Stimulated activated naive CD8-positive, alpha-beta T cell treated with anti-CD3 and anti-CD28 coated beads, Interleukin-15, Interleukin-2, amounts not matched to agents 100 U/mL and 50 U/mL, for 24 hours (primary cell): ENCODE results near the gene TSPAN1.

Experiments
- ATAC-seq: fragments of 150-1000 bp; cut with Tn5 transposase; one replicate; pipeline ENCODE4 v1.10.0; 2021
- DNase-seq: peaks from one replicate; pipeline ENCODE4 v3.0.0; 2021

The TSPAN1 gene

DNA sequence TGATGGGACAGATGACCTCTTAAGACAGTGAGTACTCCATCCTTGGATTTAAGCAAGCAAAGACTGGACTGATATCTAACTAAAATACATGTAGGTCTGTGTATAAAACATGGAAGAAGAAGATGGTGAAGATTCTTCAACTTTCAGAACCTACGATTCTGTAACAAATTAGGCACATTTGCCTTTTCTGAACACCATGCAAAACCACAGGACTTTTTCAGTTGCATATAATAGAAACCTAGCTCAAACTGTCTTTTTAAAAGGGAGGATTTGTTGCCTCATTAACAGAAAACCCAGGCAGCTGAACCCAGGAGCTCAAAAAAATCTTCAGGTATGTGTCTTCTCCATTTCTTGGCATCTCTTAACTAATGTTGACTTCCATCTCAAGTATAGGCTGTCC is 14.7 kb upstream of the TSPAN1 start:
- DNase-seq (no peak), ATAC-seq (no peak)

DNA sequence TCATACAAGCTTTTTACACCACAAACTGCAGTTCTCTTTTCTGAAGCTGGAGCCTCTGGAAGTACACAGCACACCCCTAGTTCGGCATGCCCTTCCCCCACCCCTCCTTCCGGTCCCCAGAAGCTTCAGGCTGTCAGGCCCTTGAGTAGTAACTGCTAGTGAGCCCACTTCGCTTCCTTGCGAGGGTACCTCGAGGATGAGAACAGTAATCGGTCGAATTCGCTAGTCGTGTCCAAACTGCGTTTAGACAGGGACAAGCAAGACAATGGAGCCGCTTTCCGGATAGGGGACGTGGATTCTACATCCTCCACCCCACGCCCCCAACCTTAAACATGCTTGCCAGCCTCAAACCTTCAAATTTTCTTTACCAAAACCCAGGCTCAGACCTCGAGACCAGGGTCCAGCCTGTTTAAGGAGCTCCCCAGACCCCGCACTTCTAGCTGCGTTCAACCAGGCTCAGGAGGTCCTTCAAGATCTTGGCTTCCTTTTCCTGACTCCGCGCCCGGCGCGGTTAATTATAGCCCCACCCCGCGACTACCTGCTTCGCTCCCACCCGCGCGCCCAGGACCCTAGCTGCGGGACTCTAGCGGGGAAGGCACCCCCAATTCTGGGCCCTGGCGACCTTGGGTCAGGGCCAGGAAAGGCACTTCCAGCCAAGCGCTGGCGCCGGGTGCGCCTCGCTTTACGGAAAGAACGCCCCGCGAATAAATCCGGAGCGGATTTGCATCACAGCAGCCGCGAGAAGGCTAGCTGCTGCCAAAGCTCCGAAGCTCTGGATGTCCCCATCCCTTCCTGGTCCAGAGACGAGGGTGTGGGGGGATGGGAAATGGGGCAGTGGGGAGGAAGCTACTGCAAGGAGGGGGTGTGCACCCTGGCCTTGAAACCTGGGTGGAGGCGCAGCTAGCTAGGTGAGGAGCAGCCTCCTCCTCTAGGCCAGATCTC is 8.1 kb upstream of the TSPAN1 start:
- DNase-seq (peak; percentile 55), ATAC-seq (peak; percentile 15)

DNA sequence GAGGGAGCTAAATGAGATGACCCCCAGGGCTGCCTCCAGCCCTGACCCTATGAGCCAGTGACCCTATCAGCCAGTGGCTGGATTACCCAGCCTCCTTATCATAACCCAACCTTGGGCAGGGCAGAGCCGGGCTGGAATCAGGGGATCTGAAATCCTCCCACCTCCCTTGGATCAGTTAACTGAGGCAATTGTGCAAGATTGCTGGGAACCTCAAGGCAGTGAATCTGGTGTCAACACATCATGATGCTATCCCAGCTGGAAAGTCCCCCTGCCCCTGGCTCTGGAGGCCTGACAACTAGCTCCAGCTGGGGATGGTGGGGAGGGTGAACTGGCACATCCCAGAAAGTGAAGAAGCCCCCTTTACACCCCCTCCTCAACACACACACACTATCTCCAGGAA is 6.4 kb upstream of the TSPAN1 start:
- ATAC-seq = no peak
- no peak for DNase-seq

DNA sequence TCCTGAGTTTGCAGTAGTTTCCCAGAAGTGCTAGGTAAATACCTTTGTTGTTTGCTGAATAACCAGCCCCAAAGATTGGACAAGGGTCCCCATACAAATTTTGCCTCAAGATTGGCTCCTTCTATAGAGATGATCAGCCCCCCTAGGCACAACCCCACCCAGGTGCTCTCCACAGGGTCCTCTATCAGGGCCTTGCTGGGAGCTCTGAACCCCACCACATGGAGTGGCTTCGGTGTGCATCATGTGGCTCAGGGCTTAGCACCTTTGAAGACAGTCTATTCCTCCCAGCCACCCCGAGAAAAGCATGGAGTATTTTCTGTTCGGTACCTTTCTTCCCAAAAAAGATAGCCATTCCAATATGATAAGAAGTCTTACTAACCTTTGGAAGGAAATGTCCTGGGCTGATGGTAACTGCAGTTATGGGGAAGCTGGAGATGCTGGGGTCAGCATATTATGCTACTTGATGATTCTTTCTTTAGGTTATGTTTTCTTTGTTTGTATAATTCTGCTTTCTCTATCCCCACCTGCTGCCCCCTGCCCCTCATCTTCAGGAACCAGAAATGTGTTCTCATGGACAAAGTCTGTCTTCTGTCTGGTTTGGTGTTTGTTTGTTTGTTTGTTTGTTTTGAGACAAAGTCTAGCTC is 5.0 kb upstream of the TSPAN1 start:
- DNase-seq (no peak), ATAC-seq (no peak)

DNA sequence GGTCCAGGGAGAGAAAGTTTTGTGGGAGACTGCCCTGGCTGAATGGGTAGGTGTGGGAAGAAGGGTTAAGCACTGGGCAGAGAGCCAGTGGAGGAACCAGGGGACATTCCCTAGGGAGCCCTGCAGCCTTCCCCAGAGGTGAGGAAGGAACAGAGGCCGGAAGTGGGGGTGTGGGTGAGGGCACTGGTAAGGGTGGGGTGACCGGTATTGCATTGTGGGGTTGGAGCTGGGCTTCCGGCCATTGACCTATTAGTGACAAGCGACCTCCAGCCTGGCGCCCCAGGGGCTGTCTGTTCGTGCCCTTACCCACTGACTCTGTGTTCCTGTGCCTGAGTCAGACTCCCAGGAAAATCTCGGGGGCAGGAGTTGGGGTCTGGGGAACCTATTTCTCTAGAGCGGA is 3.5 kb upstream of the TSPAN1 start:
- ATAC-seq (no peak), DNase-seq (no peak)

DNA sequence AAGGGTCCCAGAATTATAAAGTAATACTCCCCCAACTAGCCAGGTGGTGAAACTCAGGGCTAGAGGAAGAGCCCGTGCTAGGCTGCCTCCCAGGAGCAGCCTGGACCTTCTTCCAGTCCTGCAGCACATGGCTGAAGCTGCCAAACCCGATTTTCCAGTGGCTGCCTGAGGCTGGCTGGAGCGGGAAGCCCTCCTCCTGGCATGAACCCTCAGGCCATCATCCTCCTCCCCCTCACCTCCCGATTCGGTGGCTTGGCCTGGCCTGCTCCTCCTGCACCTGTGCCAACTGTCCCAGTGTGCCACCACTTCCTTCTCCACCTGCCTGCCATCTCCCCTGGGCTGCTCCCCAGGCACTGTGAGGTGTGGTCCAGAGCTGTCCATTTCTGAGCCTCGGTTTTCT is 3.0 kb upstream of the TSPAN1 start:
- DNase-seq = no peak
- ATAC-seq = no peak

DNA sequence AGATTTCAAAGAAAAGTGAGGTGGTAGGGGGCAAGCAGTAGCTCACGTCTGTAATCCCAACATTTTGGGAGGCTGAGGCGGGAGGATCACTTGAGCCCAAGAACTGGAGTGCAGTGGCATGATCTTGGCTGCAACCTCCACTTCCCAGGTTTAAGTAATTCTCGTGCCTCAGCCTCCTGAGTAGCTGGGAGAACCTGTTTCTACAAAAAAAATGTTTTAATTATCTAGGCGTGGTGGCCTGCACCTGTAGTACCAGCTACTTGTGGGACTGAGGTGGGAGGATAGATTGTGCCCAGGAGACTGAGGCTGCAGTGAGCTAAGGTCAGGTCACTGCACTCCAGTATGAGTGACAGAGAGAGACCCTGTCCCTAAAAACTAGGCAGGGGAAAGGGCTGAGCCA is 2.6 kb upstream of the TSPAN1 start:
- no peak for DNase-seq
- ATAC-seq = no peak

DNA sequence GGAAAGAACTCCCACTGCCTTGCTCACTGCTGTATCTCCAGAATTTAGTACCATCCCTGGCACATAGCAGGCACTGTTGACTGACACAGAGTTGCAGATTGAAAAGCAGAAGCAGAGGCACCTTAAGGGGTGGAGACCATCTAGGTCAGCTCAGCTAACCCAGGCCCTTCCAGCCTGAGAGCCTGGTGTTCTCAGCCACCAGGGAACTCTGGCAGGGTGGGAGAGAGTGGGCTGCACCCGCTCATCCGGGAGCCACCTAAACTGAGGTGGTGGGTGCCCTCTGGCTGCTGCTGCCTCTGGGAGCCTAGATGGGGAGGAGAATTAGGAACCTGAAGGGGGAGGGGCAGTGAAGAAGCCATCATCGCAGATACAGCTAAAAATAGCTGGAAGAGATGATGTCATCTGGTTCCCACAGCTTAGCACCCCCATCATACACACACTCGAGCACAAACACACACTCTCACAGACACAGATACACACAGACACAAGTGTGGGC is 1.5 kb upstream of the TSPAN1 start:
- DNase-seq = no peak
- no peak for ATAC-seq

DNA sequence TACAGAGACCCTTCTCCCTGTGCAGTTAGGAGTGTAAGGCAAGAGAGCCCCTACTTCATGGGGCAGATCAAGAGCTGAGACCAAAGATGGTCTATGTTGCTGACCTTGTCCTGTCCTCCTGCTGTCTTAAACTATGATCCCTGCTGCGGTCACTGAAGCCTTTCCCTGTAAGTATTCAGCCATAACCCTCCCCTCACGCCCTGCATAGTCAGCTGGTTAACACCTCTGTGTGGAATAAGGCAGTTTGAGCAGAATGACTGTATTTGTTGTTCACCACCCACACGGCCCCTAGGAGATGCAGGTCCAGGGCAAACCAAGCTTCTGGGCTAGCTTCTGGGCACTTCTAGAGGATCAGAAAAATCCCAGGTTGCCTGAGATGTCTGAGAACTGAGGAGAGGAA is 356 bp downstream of the TSPAN1 start:
- ATAC-seq (no peak), DNase-seq (no peak)

DNA sequence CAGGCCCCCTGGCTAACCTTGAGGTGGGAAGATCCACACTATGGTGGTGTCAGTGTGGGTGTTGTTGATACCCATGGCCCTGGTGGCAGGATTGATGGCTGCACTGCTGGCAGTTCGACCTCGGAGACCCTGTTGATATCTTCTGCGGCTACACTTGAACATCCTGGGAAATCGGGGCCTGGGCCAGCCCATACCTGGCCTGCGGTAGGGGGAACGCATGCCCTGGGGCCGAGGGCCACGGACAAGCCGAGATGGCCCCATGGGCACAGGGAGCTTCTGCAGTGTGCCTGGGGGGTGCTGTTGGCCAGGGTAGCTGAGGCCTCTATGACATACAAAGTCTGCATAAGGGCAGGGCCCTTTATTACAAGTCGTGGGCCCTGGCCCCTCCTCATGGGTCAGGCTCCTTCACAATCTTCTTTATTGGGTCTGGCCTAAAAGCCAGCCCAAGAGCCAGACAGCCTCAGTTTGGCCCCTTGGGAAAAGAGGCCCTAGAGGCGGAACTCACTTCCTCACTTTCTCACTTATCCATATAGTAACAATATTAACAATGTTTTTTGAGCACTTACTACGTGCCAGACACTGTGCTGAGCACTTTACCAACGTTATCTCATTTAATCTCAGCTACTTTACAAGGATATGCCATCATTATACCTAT is 1.5 kb downstream of the TSPAN1 start, which contains the start of gene P3R3URF:
P3R3URF (minus strand) TSS at position 278 of the 655 bp plus-strand sequence; CDS start at position 261, 17 bp downstream.
- DNase-seq (no peak), ATAC-seq (no peak)

DNA sequence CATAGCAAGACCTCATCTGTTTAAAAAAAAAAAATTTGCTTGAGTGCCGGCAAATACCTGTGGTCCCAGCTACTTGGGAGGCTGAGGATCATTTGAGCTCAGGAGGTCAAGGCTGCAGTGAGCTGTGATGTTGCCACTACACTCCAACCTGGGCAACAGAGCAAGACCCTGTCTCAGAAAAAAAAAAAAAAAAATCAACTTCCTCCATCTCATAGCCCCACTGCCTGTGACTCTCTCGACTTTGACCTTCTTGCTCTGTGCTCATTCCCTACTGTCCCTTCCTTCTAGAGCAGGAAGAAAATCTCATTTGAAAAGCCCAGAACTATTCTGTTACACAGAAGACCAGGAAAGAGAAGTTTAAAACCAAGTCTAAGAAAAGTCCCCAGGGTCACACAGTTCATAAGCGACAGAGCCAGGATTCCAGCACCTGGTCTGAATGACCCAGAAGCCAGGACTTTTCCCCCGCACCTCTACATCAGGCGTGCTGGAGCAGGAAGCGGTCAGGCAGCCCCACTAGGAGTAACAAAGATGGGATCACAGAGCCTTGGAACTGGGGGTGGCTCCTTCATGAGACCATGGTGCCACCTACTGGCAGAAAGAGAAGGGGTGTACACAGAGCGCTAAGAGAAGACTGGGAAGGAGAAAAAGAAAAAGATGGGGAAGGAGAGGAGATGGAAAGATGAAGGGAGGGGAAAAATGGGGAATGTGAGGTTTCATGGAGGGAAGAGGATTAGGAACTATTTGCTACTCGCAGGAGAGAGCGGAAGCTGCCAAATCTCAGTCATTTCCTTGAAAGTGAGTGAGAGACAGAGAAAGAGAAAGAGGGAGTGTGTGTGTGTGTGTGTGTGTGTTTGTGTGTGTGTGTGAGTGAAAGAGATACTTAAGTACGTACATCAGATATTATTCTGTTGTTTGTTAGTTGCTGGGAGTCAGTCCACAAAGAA is 4.5 kb downstream of the TSPAN1 start:
- DNase-seq = peak; percentile 72
- ATAC-seq = peak; percentile 82

DNA sequence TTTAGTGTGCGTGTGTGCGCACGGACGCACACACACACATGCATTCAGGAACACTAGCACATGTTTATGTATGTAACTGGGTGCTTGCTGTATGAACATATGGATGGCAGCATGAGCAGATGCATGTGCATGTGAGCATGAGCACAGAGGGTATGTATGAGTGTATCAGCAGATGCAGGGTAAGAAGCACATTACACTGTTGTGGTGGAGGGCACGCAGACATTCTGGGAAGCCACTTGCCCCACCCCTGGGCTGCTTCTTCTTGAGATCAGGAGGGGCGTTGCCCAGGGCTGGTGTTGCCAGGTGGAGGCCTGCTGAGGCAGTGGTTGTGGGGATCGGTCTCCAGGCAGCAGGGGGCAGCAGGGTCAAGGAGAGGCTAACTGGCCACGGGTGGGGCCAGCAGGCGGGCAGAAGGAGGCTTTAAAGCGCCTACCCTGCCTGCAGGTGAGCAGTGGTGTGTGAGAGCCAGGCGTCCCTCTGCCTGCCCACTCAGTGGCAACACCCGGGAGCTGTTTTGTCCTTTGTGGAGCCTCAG is 5.3 kb downstream of the TSPAN1 start:
- peak; percentile 26 for DNase-seq
- no peak for ATAC-seq

DNA sequence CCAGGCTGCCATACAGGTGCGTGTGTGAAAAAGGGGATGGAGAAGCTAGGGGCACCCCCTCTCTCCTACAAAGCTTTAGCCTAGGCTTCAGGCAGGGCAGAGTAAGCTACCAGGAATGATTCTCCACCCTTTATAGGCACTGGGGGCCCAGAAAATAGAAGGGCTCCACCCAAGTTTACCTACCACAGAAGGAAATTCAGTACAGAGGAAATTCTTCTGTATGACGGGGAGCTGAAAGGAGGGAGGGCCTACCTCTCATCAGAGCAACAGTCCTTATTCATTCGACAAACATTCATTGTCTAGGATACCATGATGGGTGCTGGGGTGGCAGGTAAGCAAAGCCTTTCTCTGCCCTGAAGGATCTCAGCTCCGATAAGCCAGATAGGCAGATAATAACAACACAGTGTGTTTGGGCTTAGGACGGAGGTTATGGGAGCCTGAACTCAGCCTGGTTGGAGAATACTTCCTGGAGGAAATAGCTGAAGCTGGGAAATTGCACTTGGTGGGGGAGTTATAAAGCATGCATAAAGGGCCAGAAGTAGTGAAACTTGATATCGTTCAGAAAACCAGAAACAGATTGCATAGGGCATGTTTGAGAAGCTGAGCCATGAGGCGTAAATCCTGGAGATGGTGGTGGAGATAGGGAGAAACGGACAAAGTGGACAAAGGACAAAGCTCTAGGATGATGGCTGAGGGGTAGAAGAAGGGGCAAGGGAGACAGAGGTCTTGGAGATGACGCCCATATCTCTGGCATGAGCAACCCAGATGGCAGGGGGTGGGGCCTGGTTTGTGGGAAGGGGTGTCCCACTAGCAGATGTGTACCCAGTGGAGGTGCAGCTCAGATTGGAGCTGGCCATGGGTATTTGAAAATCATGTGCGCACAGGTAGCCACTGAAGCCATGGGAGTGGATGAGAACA is 6.7 kb downstream of the TSPAN1 start:
- no peak for ATAC-seq
- DNase-seq = no peak

DNA sequence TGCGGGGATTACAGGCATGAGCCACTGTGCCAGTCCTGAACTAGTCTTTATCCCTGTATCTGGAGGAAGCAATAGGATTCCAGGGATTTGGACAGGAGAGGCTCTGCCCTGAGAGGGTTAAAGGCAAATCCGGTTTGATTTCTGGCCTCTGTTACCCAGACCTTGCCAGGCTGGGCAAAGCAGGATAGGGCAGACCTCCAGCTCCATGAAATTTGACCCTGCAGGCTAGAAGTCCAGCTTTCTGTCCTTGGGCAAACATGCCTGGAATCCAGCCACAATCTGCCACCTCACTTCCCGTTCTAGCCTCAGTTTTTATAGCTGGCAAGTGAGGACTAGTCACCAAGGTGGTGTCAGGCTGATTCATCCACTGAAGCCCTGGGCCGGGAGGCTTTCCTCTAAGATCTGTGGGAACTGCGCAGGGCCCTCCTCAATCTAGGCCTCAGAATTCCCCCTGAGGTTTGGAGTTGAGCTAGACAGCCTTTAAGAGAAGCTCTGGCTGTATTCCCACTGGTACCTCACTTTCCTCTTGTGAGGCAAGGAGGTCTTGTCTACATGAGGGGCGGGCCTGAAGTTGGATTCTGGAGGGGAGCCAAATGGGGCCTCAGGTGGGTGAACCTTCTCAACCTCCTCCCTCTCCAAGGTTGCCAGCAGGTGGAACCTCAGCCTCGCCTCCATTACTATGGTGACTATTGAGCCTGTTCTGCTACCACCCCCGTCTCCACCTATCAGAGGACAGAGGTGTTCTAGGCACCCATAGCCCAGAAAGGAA is 8.4 kb downstream of the TSPAN1 start:
- DNase-seq (no peak), ATAC-seq (no peak)

DNA sequence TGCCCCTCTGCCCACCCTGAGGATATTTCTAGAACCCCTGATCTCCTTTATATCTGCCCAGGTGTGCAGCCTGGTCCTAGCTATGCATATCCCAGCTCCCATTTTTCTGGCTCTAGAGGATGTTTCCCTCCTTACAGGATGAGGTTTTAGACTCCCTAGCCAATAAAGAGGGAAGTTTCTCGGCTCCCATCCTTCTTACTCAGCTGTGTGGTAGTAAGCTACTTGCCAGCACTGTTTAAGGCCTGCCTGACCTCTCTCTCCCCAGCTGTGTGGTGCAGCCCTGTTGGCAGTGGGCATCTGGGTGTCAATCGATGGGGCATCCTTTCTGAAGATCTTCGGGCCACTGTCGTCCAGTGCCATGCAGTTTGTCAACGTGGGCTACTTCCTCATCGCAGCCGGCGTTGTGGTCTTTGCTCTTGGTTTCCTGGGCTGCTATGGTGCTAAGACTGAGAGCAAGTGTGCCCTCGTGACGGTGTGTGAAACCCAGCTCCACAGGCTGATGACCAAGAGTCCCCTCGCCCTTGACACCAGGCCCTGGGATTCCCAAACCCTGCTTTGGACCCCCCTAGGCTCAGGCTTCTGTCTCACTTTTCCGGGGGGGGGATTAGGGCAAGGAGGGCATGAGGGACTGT is 9.2 kb downstream of the TSPAN1 start:
- DNase-seq = no peak
- no peak for ATAC-seq

DNA sequence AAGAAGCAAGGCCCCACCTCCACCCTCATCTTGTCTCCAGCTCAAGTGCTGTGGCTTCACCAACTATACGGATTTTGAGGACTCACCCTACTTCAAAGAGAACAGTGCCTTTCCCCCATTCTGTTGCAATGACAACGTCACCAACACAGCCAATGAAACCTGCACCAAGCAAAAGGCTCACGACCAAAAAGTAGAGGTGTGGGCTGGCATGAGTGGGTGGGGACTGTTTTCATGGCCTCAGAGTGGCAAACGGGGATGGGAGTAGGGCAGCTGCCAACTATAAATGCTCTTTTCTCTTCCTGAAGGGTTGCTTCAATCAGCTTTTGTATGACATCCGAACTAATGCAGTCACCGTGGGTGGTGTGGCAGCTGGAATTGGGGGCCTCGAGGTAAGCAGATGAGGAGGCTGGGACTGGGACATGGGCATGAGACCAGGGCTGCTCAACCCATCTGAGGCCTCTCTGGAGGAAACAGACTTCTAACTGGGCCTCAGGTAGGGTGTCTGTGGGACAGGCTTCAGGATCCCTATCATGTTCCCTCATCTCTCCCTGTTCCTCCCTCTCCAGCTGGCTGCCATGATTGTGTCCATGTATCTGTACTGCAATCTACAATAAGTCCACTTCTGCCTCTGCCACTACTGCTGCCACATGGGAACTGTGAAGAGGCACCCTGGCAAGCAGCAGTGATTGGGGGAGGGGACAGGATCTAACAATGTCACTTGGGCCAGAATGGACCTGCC is 10.2 kb downstream of the TSPAN1 start:
- ATAC-seq = peak; percentile 87
- DNase-seq = peak; percentile 69

DNA sequence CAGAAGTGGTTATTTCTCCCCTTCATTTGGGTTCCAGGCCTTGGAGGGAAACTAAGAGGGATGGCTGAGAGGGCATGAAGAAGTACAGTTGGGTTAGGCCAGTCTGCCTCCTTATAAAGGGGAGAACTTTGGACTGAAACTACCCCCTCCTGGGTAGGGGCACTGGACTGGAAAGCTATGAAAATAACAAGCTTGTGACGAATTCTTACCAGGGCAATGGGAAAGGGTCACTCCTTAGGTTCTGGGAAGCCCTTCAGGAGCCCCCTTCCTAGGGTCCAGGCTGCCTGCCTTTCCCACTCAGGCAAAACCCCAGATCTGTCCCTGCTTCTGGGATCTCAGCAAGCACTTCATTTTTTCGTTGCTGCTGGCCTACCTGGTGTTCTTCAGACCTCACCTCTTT is 11.2 kb downstream of the TSPAN1 start:
- ATAC-seq = no peak
- DNase-seq = no peak
